A549 (cell line): Measurements from ENCODE around the gene ZNF662. TPM values are rescaled to one million over a fixed set of nuclear protein-coding genes. Genes with fewer than 3 reads are reported as not detected.

ENCODE experiments used
- ATAC-seq, 2 experiments: fragments of 200-7000 bp in 1 of 2; fragments of >200 bp in 1 of 2; cut with Nextera tagmentation in 1 of 2; cut with Tn5 transposase in 1 of 2; 3 replicates each; pipeline versions ENCODE4 v1.8.0 to v1.9.1; 2018 to 2020; ENCODE audit warnings: mild to moderate bottlenecking in 1 of 2, moderate library complexity in 1 of 2
- CTCF ChIA-PET: fragments of 300-600 bp; sonication (Branson Sonifier 250); formaldehyde crosslinking; extraction: SDS; loops from one replicate; lab custom pipeline; 2021; ENCODE audit warnings: antibody characterized with exemption, inconsistent platforms; lab: Yijun Ruan, JAX
- POLR2A ChIA-PET: fragments of 350-600 bp; formaldehyde crosslinking; extraction: SDS; loops from one replicate; lab custom pipeline; 2021; ENCODE audit warnings: antibody characterized with exemption, inconsistent platforms; lab: Yijun Ruan, JAX
- DNase-seq, 2 experiments: peaks; one replicate each; pipeline versions ENCODE4 v3.0.0 to v3.0.0-alpha.2; 2011 to 2016; ENCODE audit warnings: low read depth in 1 of 2, low spot score in 1 of 2
- FAIRE-seq: peaks from 2 replicates; lab custom pipeline; 2011; peaks lifted over from hg19 to GRCh38; lab: Jason Lieb, UNC
- H3K27ac ChIP-seq, 2 experiments: fragments of >200 bp; sonication (Bioruptor Twin); formaldehyde crosslinking; 3 replicates each; pipeline ENCODE4 v1.5.1; 2016 to 2017
- H3K4me1 ChIP-seq: fragments of >200 bp; sonication (Bioruptor Twin); formaldehyde crosslinking; 3 replicates; pipeline ENCODE4 v1.6.1; 2016
- H3K4me2 ChIP-seq: fragments of >200 bp; sonication (Bioruptor Twin); formaldehyde crosslinking; 3 replicates; pipeline ENCODE4 v1.6.1; 2016
- H3K4me3 ChIP-seq: fragments of >200 bp; sonication (Bioruptor Twin); formaldehyde crosslinking; 3 replicates; pipeline ENCODE4 v1.5.1; 2016
- H3K9me3 ChIP-seq: fragments of >200 bp; sonication (Bioruptor Twin); formaldehyde crosslinking; 3 replicates; pipeline ENCODE4 v1.6.1; 2016
- CBX2 ChIP-seq: fragments of 200-600 bp; sonication (generic); IDR thresholded peaks from 2 replicates; pipeline ENCODE4 v1.6.1; 2016; ENCODE audit warnings: low read depth, mild to moderate bottlenecking, borderline replicate concordance
- CBX8 ChIP-seq: fragments of 200-600 bp; sonication (generic); IDR thresholded peaks from 2 replicates; pipeline ENCODE4 v1.6.1; 2016
- CHD4 ChIP-seq: fragments of 200-600 bp; sonication (generic); IDR thresholded peaks from 2 replicates; pipeline ENCODE4 v1.6.1; 2016; ENCODE audit warnings: antibody characterized with exemption, mild to moderate bottlenecking, borderline replicate concordance
- EP300 ChIP-seq, 2 experiments: fragments of >200 bp; sonication (Bioruptor Twin); formaldehyde crosslinking; IDR thresholded peaks; 2 replicates in 1 of 2; 3 replicates in 1 of 2; pipeline ENCODE4 v1.6.1; 2016 to 2017
- FOSB ChIP-seq: fragments of 250-450 bp; sonication (Bioruptor Pico); IDR thresholded peaks from 2 replicates; pipeline ENCODE4 v1.5.0; 2020; ENCODE audit warnings: mild to moderate bottlenecking, moderate library complexity
- GATA3 ChIP-seq: IDR thresholded peaks from 2 replicates; pipeline ENCODE4 v1.6.1; 2012; ENCODE audit warnings: borderline replicate concordance
- HEYL ChIP-seq: fragments of 250-450 bp; sonication (Bioruptor Pico); IDR thresholded peaks from 2 replicates; pipeline ENCODE4 v1.8.0; 2021; ENCODE audit warnings: mild to moderate bottlenecking, moderate library complexity
- HOXA7 ChIP-seq: fragments of 250-450 bp; sonication (Bioruptor Pico); IDR thresholded peaks from 2 replicates; pipeline ENCODE4 v1.5.0; 2020; ENCODE audit warnings: mild to moderate bottlenecking, moderate library complexity
- JUNB ChIP-seq: fragments of >200 bp; sonication (Bioruptor Twin); formaldehyde crosslinking; IDR thresholded peaks from 2 replicates; pipeline ENCODE4 v1.6.1; 2016
- KDM1A ChIP-seq: fragments of 200-600 bp; sonication (generic); IDR thresholded peaks from 2 replicates; pipeline ENCODE4 v1.6.1; 2016; ENCODE audit warnings: low read depth, mild to moderate bottlenecking
- KDM5A ChIP-seq: fragments of 200-600 bp; sonication (generic); IDR thresholded peaks from 2 replicates; pipeline ENCODE4 v1.6.1; 2016; ENCODE audit warnings: antibody characterized with exemption, mild to moderate bottlenecking
- MAFK ChIP-seq: fragments of 450-650 bp; IDR thresholded peaks from 2 replicates; pipeline ENCODE4 v1.6.1; 2014; ENCODE audit not compliant: partially characterized antibody
- MAZ ChIP-seq: fragments of 150-350 bp; IDR thresholded peaks from 2 replicates; pipeline ENCODE4 v1.6.1; 2014; ENCODE audit warnings: antibody characterized with exemption, low read depth, low read length, borderline replicate concordance
- NFE2L2 ChIP-seq: fragments of 150-350 bp; conservative IDR thresholded peaks from 2 replicates; pipeline ENCODE4 v1.6.1; 2014; ENCODE audit warnings: low read length
- POLR2AphosphoS2 ChIP-seq: conservative IDR thresholded peaks from 2 replicates; pipeline ENCODE4 v1.6.1; 2012; ENCODE audit warnings: low read length, improper control_type of control experiment, inconsistent platforms
- RARB ChIP-seq: fragments of 250-450 bp; sonication (Bioruptor Pico); IDR thresholded peaks from 2 replicates; pipeline ENCODE4 v1.8.0; 2021; ENCODE audit warnings: mild to moderate bottlenecking, moderate library complexity
- RCOR1 ChIP-seq: fragments of 150-350 bp; IDR thresholded peaks from 2 replicates; pipeline ENCODE4 v1.6.1; 2014; ENCODE audit warnings: antibody characterized with exemption, low read length, low read depth
- REST ChIP-seq: fragments of 200-600 bp; sonication (generic); IDR thresholded peaks from 2 replicates; pipeline ENCODE4 v1.6.1; 2016; ENCODE audit warnings: antibody characterized with exemption, mild to moderate bottlenecking, moderate library complexity
- TFCP2L1 ChIP-seq: fragments of 250-450 bp; sonication (Bioruptor Pico); IDR thresholded peaks from 2 replicates; pipeline ENCODE4 v1.5.0; 2021; ENCODE audit warnings: mild to moderate bottlenecking
- WGBS: methylation state at CpG from one replicate; pipeline ENCODE4 v1.1.6; 2017; ENCODE audit errors: missing lambda C conversion rate; 5-methylcytosine and 5-hydroxymethylcytosine counted together
- polyA plus RNA-seq, 4 experiments: library from polyadenylated mRNA; depleted of rRNA in 3 of 4; stranded (reverse); fragments of >200 nt; fragmentation: RNase III in 1 of 4; extraction: RNeasy Plus Mini Kit Qiagen cat#74134 plus additional on column Dnase treatment in 1 of 4; gene quantifications; 2 replicates in 3 of 4; 3 replicates in 1 of 4; pipeline ENCODE4 v1.2.3, GENCODE V29; 2011 to 2017
- TF ChIP-seq, protein P1 (sequence below): fragments of >200 bp; sonication (Bioruptor Twin); formaldehyde crosslinking; IDR thresholded peaks from 3 replicates; pipeline ENCODE4 v1.6.1; 2016
- TF ChIP-seq, protein P2 (sequence below): IDR thresholded peaks from 2 replicates; pipeline ENCODE4 v1.6.1; 2012

Gene ZNF662
- polyA plus RNA-seq, 2 of the 4 experiments (the other 2 are of a cell fraction), result not detected

DNA sequence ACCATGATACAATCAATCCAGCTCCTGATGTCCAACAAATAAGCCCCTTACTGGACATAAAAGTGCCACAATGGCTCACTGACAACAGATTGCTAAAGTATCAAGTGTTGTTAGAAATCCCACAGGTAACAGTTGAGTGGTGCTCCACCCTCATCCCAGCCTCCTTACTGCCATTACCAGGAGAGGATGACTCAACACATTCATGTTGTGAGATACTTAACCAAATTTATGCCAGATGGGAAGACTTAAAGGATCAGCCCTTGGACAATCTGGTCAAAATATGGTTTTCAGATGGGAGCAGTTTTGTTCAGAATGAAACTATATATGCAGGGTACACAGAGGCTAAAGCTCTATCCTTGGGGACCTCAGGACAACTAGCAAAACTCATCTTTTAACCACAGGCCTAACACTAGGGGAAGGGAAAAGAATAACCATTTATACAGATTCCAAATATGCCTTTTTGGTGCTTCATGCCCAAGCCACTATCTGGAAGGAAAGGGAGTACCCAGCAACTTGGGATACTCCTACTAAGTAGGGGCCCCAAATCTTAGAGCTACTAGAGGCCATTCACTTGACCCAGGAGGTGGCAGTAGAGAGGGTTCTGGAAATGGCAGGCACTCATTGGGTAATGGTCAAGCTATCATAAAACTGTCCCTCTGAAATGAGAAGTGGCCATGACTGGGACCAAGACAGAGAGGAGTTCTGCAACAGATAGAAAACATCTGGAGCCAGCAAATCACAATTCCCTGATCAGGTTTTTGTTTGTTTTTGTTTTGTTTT is 6.9 kb upstream of the ZNF662 start:
- POLR2A ChIA-PET, result no interaction called here
- no peak for ATAC-seq
- DNase-seq, result no peak
- no peaks in the 10 kb centered on the region for H3K4me1 ChIP-seq
- CTCF ChIA-PET, result interaction anchor here (1.5 kb wide), 1 partner anchor 18 kb away, joined by 6 read pairs; no protein-coding TSS in a partner anchor
- no peak overlapping the region for H3K4me3 ChIP-seq
- H3K9me3 ChIP-seq, result no peaks in the 10 kb centered on the region
- FAIRE-seq, result no peak
- H3K4me2 ChIP-seq, result no peak overlapping the region
- TF ChIP-seq, protein P1, sequence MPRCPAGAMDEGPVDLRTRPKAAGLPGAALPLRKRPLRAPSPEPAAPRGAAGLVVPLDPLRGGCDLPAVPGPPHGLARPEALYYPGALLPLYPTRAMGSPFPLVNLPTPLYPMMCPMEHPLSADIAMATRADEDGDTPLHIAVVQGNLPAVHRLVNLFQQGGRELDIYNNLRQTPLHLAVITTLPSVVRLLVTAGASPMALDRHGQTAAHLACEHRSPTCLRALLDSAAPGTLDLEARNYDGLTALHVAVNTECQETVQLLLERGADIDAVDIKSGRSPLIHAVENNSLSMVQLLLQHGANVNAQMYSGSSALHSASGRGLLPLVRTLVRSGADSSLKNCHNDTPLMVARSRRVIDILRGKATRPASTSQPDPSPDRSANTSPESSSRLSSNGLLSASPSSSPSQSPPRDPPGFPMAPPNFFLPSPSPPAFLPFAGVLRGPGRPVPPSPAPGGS, result no peak
- TF ChIP-seq EP300 (IDR thresholded peaks at IDR 0.05) (no peak), MAFK (no peak), REST (no peak), HEYL (CRISPR knock-in tag) (no peak), GATA3 (no peak), FOSB (CRISPR knock-in tag) (no peak), CHD4 (no peak), CBX8 (no peak), CBX2 (no peak), NFE2L2 (no peak), TFCP2L1 (CRISPR knock-in tag) (no peak)
- no peak overlapping the region for H3K27ac ChIP-seq

- Histone ChIP-seq H3K27ac (no peak overlapping the region), H3K4me1 (no peaks in the 10 kb centered on the region), H3K4me3 (no peak overlapping the region), H3K4me2 (no peak overlapping the region), H3K9me3 (no peaks in the 10 kb centered on the region)
- CTCF ChIA-PET, result no interaction called here
- POLR2A ChIA-PET, result no interaction called here
- ATAC-seq, result no peak
- 49% methylated on average over 8 of the region's 8 CpGs for WGBS
- TF ChIP-seq POLR2AphosphoS2 (no peak), HOXA7 (no peak), RARB (CRISPR knock-in tag) (no peak), MAFK (no peak), REST (no peak), MAZ (no peak), JUNB (no peak), KDM1A (no peak), KDM5A (no peak), RCOR1 (no peak)
- TF ChIP-seq, protein P2, sequence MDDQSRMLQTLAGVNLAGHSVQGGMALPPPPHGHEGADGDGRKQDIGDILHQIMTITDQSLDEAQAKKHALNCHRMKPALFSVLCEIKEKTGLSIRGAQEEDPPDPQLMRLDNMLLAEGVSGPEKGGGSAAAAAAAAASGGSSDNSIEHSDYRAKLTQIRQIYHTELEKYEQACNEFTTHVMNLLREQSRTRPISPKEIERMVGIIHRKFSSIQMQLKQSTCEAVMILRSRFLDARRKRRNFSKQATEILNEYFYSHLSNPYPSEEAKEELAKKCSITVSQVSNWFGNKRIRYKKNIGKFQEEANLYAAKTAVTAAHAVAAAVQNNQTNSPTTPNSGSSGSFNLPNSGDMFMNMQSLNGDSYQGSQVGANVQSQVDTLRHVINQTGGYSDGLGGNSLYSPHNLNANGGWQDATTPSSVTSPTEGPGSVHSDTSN, result no peak
- DNase-seq, result no peak
- no peak for FAIRE-seq
Observed at GRCh38 chr3:42900226-42901072, 5.5 kb upstream of the ZNF662 start.
